Neuronal stem cell (in vitro differentiated cells): Measurements from ENCODE around the gene GOLGA8O. TPM values are rescaled to one million over a fixed set of nuclear protein-coding genes. Genes with fewer than 3 reads are reported as not detected.
"Not testable (repeated sequence)": the region's sequence is repeated elsewhere in the genome, so short reads cannot be mapped to it uniquely, and the experiment has no call there.

ENCODE experiments used
- DNase-seq: peaks from one replicate; pipeline ENCODE4 v3.0.0-alpha.2; 2013; ENCODE audit warnings: low spot score
- H2AFZ ChIP-seq: one replicate; pipeline ENCODE4 v1.6.1; 2013; ENCODE audit warnings: mild to moderate bottlenecking, low read length, inconsistent platforms
- H2AK5ac ChIP-seq: 2 replicates; pipeline ENCODE4 v1.6.1; 2013; ENCODE audit warnings: low read depth, mild to moderate bottlenecking, inconsistent platforms, low read length, moderate library complexity, mixed read lengths
- H2BK120ac ChIP-seq: 2 replicates; pipeline ENCODE4 v1.6.1; 2013; ENCODE audit warnings: low read depth, mild to moderate bottlenecking, inconsistent platforms, low read length, moderate library complexity, mixed read lengths
- H2BK12ac ChIP-seq: one replicate; pipeline ENCODE4 v1.6.1; 2013; ENCODE audit warnings: low read length, inconsistent platforms
- H2BK15ac ChIP-seq: 2 replicates; pipeline ENCODE4 v1.6.1; 2013; ENCODE audit warnings: mild to moderate bottlenecking, low read length, inconsistent platforms, mixed read lengths
- H2BK5ac ChIP-seq: one replicate; pipeline ENCODE4 v1.6.1; 2013; ENCODE audit warnings: inconsistent platforms, mild to moderate bottlenecking, low read length, moderate library complexity
- H3K14ac ChIP-seq: one replicate; pipeline ENCODE4 v1.6.1; 2013; ENCODE audit warnings: low read length, inconsistent platforms
- H3K18ac ChIP-seq: 2 replicates; pipeline ENCODE4 v1.6.1; 2013; ENCODE audit warnings: low read length, inconsistent platforms
- H3K23ac ChIP-seq: 2 replicates; pipeline ENCODE4 v1.6.1; 2013; ENCODE audit warnings: low read depth, mild to moderate bottlenecking, mixed read lengths, low read length, inconsistent platforms; ENCODE audit not compliant: poor library complexity
- H3K27ac ChIP-seq: replicated peaks from 3 replicates; pipeline ENCODE4 v1.5.1; 2013; ENCODE audit warnings: low read length, inconsistent platforms
- H3K27me3 ChIP-seq, 3 experiments: 2 replicates each; pipeline ENCODE4 v1.6.1; 2013; ENCODE audit warnings: low read length in 3 of 3, mild to moderate bottlenecking in 2 of 3, inconsistent platforms in 1 of 3, low read depth in 1 of 3, mixed read lengths in 1 of 3, moderate library complexity in 1 of 3; ENCODE audit not compliant: control insufficient read depth in 3 of 3, insufficient read depth in 3 of 3
- H3K36me3 ChIP-seq, 2 donors: replicated peaks in 1 of 2; 2 replicates each; pipeline ENCODE4 v1.6.1; 2013; ENCODE audit warnings: low read length in 2 of 2; ENCODE audit not compliant: control insufficient read depth in 2 of 2, insufficient read depth in 2 of 2
- H3K4ac ChIP-seq: 2 replicates; pipeline ENCODE4 v1.6.1; 2013; ENCODE audit warnings: inconsistent platforms, mild to moderate bottlenecking, low read length, moderate library complexity
- H3K4me1 ChIP-seq, 2 donors: 1 replicate in 1 of 2; 2 replicates in 1 of 2; pipeline ENCODE4 v1.6.1; 2013; ENCODE audit warnings: low read length in 2 of 2, low read depth in 1 of 2; ENCODE audit not compliant: control insufficient read depth in 2 of 2, insufficient read depth in 1 of 2
- H3K4me2 ChIP-seq: one replicate; pipeline ENCODE4 v1.6.1; 2013; ENCODE audit warnings: mild to moderate bottlenecking, low read length, inconsistent platforms; ENCODE audit not compliant: insufficient read depth, poor library complexity, severe bottlenecking
- H3K4me3 ChIP-seq, 2 donors: 2 replicates each; pipeline ENCODE4 v1.5.1; 2013; ENCODE audit warnings: low read length in 2 of 2, mild to moderate bottlenecking in 2 of 2, inconsistent platforms in 1 of 2, moderate library complexity in 1 of 2
- H3K79me1 ChIP-seq: one replicate; pipeline ENCODE4 v1.6.1; 2013; ENCODE audit warnings: low read depth, mild to moderate bottlenecking, inconsistent platforms, low read length, moderate library complexity
- H3K9ac ChIP-seq: one replicate; pipeline ENCODE4 v1.6.1; 2013; ENCODE audit warnings: mild to moderate bottlenecking, low read depth, low read length, inconsistent platforms; ENCODE audit not compliant: poor library complexity
- H3K9me3 ChIP-seq, 2 donors: replicated peaks in 1 of 2; 2 replicates each; pipeline versions ENCODE3 to v1.6.1; 2013; ENCODE audit warnings: low read length in 2 of 2, mild to moderate bottlenecking in 2 of 2, inconsistent platforms in 1 of 2, low read depth in 1 of 2, mixed read lengths in 1 of 2, moderate library complexity in 1 of 2; ENCODE audit not compliant: control insufficient read depth in 2 of 2, insufficient read depth in 1 of 2
- H4K8ac ChIP-seq: one replicate; pipeline ENCODE4 v1.6.1; 2013; ENCODE audit warnings: low read depth, mild to moderate bottlenecking, inconsistent platforms, low read length, moderate library complexity
- H4K91ac ChIP-seq: one replicate; pipeline ENCODE4 v1.6.1; 2013; ENCODE audit warnings: low read length, low read depth, mild to moderate bottlenecking, inconsistent platforms; ENCODE audit not compliant: poor library complexity
- WGBS, 2 donors: extraction: QIAGEN DNeasy Blood & Tissue Kit; methylation state at CpG; one replicate each; pipeline ENCODE4 v1.1.7; 2013; ENCODE audit warnings: missing lambda C conversion rate in 2 of 2, mixed read lengths in 1 of 2; ENCODE audit not compliant: insufficient read length in 2 of 2, insufficient replicate concordance in 1 of 2; ENCODE audit errors: extremely low coverage in 2 of 2; 5-methylcytosine and 5-hydroxymethylcytosine counted together
- small RNA-seq: library from polyadenylated mRNA; stranded (forward); fragments of <200 nt; extraction: miRNeasy Mini kit (QIAGEN cat#:217004); gene quantifications from one replicate; pipeline ENCODE3, GENCODE V24; 2013; ENCODE audit not compliant: insufficient read depth

The GOLGA8O gene

GRCh38 chr15:32407903-32408302 is 47.5 kb downstream of the GOLGA8O start:
- H2BK5ac ChIP-seq, H3K23ac ChIP-seq, H2BK120ac ChIP-seq, H3K27me3 ChIP-seq, H3K36me3 ChIP-seq, H3K79me1 ChIP-seq, H2BK15ac ChIP-seq, H3K9me3 ChIP-seq, H3K4me2 ChIP-seq, H3K4me3 ChIP-seq, H2AFZ ChIP-seq, H3K4ac ChIP-seq, H3K9ac ChIP-seq, H2BK12ac ChIP-seq, H3K14ac ChIP-seq, H3K27ac ChIP-seq, DNase-seq, H4K91ac ChIP-seq, H3K4me1 ChIP-seq, H4K8ac ChIP-seq, H3K18ac ChIP-seq, H2AK5ac ChIP-seq: not testable (repeated sequence)
- no CpG with 5 or more reads among the region's 3 CpGs for WGBS, 2 donors

- not testable (repeated sequence) for H3K36me3 ChIP-seq
Measured at GRCh38 chr15:32403192-32403591, 52.2 kb downstream of the GOLGA8O start, which contains the start of gene GOLGA8K. Gene GOLGA8K (minus strand): TSS chr15:32403292. CDS start chr15:32403194, 98 bp downstream.

GRCh38 chr15:32396522-32396921 is 58.9 kb downstream of the GOLGA8O start:
- H3K36me3 ChIP-seq, H2BK15ac ChIP-seq, H3K4me3 ChIP-seq, H3K4ac ChIP-seq, H2BK5ac ChIP-seq, H3K18ac ChIP-seq, H3K27ac ChIP-seq, H3K27me3 ChIP-seq, H3K4me2 ChIP-seq, H3K14ac ChIP-seq, H3K23ac ChIP-seq, H2AFZ ChIP-seq, H3K9me3 ChIP-seq, H3K79me1 ChIP-seq, H4K91ac ChIP-seq, H2BK120ac ChIP-seq, H4K8ac ChIP-seq, H3K4me1 ChIP-seq, H2AK5ac ChIP-seq, H2BK12ac ChIP-seq, H3K9ac ChIP-seq, DNase-seq: not testable (repeated sequence)
- WGBS, 2 donors = no CpG with 5 or more reads among the region's 8 CpGs

More at GRCh38 chr15:32403192-32403591, 52.2 kb downstream of the GOLGA8O start, which contains the start of gene GOLGA8K:
- H4K8ac ChIP-seq, H2BK15ac ChIP-seq, H4K91ac ChIP-seq, H3K27ac ChIP-seq, H3K4me2 ChIP-seq, H3K23ac ChIP-seq, H3K27me3 ChIP-seq, H3K18ac ChIP-seq, H3K4me1 ChIP-seq, H2AK5ac ChIP-seq, H3K9ac ChIP-seq, H2BK120ac ChIP-seq, DNase-seq, H3K9me3 ChIP-seq, H2AFZ ChIP-seq, H3K79me1 ChIP-seq, H3K4me3 ChIP-seq, H3K14ac ChIP-seq, H2BK12ac ChIP-seq, H3K4ac ChIP-seq, H2BK5ac ChIP-seq: not testable (repeated sequence)
- no CpG with 5 or more reads among the region's 8 CpGs for WGBS, 2 donors

Small RNA genes lying within 50 kb of the gene (small RNA-seq; reads per million reads assigned to genes)
- gene AC135983.5 (not detected), gene RF00096 (not detected), gene RN7SL539P (not detected)
